ENCODE measurements around the gene ANKS1B. TPM values are rescaled to one million over a fixed set of nuclear protein-coding genes. Genes with fewer than 3 reads are reported as not detected.

Gene ANKS1B
- total and polyA plus RNA-seq, 10 of the 15 experiments (the other 5 are each of a cell fraction or from before 2014, with no cell fraction given), result 0.16 to 1.3 (median 0.82) TPM; not detected in 7

- TF ChIP-seq MLLT1 (IDR thresholded peaks at IDR 0.05) (no peak), TARDBP (IDR thresholded peaks at IDR 0.05; ENCODE audit: borderline replicate concordance) (no peak), ESRRA (IDR thresholded peaks at IDR 0.05; ENCODE audit: low read length) (no peak), YY1 (IDR thresholded peaks at IDR 0.05; ENCODE audit: low read depth, low read length) (peak; percentile 30; the same call in 1 of the 2 replicates), SMC3 (IDR thresholded peaks at IDR 0.05; ENCODE audit: borderline replicate concordance, low read length) (peak; percentile 69; the same call in 1 of the 2 replicates), RAD21 (IDR thresholded peaks at IDR 0.05; ENCODE audit: insufficient read depth, low read depth, low read length) (peak; percentile 82), BHLHE40 (IDR thresholded peaks at IDR 0.05; ENCODE audit: borderline replicate concordance in 1 of 2, low read depth in 2 of 2, low read length in 1 of 2) (no peak), BCL3 (IDR thresholded peaks at IDR 0.05; ENCODE audit: borderline replicate concordance, insufficient read depth, low read depth, low read length, poor library complexity, severe bottlenecking) (no peak), CBX3 (IDR thresholded peaks at IDR 0.05; ENCODE audit: borderline replicate concordance, low read depth) (no peak), MYC (IDR thresholded peaks at IDR 0.05; ENCODE audit: insufficient read depth, insufficient read length, insufficient replicate concordance, low read length, severe bottlenecking) (no peak), RELA (IDR thresholded peaks at IDR 0.05; ENCODE audit: borderline replicate concordance, partially characterized antibody) (no peak), EED (IDR thresholded peaks at IDR 0.05; ENCODE audit: low read depth) (no peak), POU2F2 (IDR thresholded peaks at IDR 0.05; ENCODE audit: borderline replicate concordance, low read depth, low read length) (no peak)
These were observed 365.2 kb downstream of the ANKS1B start (continued) for GRCh38 chr12:99619389-99620158.
